HepG2 (cell line): ENCODE results near the gene RABEP2. TPM values are rescaled to one million over a fixed set of nuclear protein-coding genes. Genes with fewer than 3 reads are reported as not detected.

Source experiments
- ATAC-seq: fragments of 200-7000 bp; cut with Tn5 transposase; 3 replicates; pipeline ENCODE4 v1.9.1; 2020; ENCODE audit warnings: mild to moderate bottlenecking, moderate library complexity
- BruUV-seq: library from RNA; stranded (reverse); fragments of 400-500 nt; replicated peaks from 2 replicates; lab custom pipeline; 2021; lab: Mats Ljungman, UMichigan
- CTCF ChIA-PET: fragments of 300-600 bp; formaldehyde crosslinking; extraction: SDS; loops from one replicate; lab custom pipeline; 2021; ENCODE audit warnings: low total read pairs, inconsistent platforms, low intra/inter-chr PET ratio; lab: Yijun Ruan, JAX
- POLR2A ChIA-PET: fragments of 350-600 bp; sonication (Branson Sonifier 250); formaldehyde crosslinking; loops from one replicate; lab custom pipeline; 2020; ENCODE audit warnings: antibody characterized with exemption, inconsistent platforms; lab: Yijun Ruan, JAX
- DNase-seq: peaks from one replicate; pipeline ENCODE4 v3.0.0-alpha.2; 2015; ENCODE audit warnings: low spot score
- FAIRE-seq: peaks from 3 replicates; lab custom pipeline; 2011; peaks lifted over from hg19 to GRCh38; lab: Jason Lieb, UNC
- H2AFZ ChIP-seq: one replicate; pipeline ENCODE4 v1.6.1; 2011; ENCODE audit warnings: low read length, inconsistent platforms
- H3K27ac ChIP-seq: fragments of 300-600 bp; 3 replicates; pipeline ENCODE4 v1.8.0; 2011; ENCODE audit warnings: mixed run types, mild to moderate bottlenecking, mixed read lengths, low read length, inconsistent platforms; ENCODE audit not compliant: insufficient read depth; ENCODE audit errors: extremely low read length
- H3K27me3 ChIP-seq, 2 experiments: fragments of 200-600 bp in 1 of 2; 2 replicates in 1 of 2; 3 replicates in 1 of 2; pipeline versions ENCODE4 v1.6.0 to v1.8.0; 2011; ENCODE audit warnings: low read length in 2 of 2, mild to moderate bottlenecking in 2 of 2, moderate library complexity in 2 of 2, inconsistent platforms in 1 of 2; ENCODE audit not compliant: insufficient read depth in 2 of 2, control insufficient read depth in 1 of 2
- H3K36me3 ChIP-seq, 2 experiments: fragments of 200-600 bp in 1 of 2; replicated peaks in 1 of 2; 2 replicates in 1 of 2; 3 replicates in 1 of 2; pipeline versions ENCODE4 v1.5.1 to v1.8.0; 2011; ENCODE audit warnings: low read length in 2 of 2, inconsistent platforms in 1 of 2; ENCODE audit not compliant: insufficient read depth in 2 of 2, control insufficient read depth in 1 of 2
- H3K4me1 ChIP-seq: 2 replicates; pipeline ENCODE4 v1.5.1; 2012; ENCODE audit warnings: low read length, inconsistent platforms; ENCODE audit not compliant: insufficient read depth
- H3K4me2 ChIP-seq: 2 replicates; pipeline ENCODE4 v1.6.0; 2011; ENCODE audit warnings: low read depth, low read length, inconsistent platforms
- H3K4me3 ChIP-seq, 3 experiments: fragments of 200-600 bp in 1 of 3; sonication (generic), shearing (Covaris generic) in 1 of 3; replicated peaks in 1 of 3; 2 replicates each; pipeline ENCODE4 v1.5.1; 2011 to 2016; ENCODE audit warnings: low read length in 3 of 3, inconsistent platforms in 2 of 3, low read depth in 2 of 3, mild to moderate bottlenecking in 2 of 3, control low read depth in 1 of 3, mixed read lengths in 1 of 3; ENCODE audit not compliant: insufficient read depth in 1 of 3
- H3K79me2 ChIP-seq: one replicate; pipeline ENCODE4 v1.6.1; 2011; ENCODE audit warnings: low read length, inconsistent platforms; ENCODE audit not compliant: insufficient read depth
- H3K9ac ChIP-seq: 2 replicates; pipeline ENCODE4 v1.6.0; 2011; ENCODE audit warnings: mild to moderate bottlenecking, low read depth, low read length, inconsistent platforms; ENCODE audit not compliant: insufficient read depth
- H3K9me3 ChIP-seq: 2 replicates; pipeline ENCODE4 v1.5.1; 2012; ENCODE audit warnings: mild to moderate bottlenecking, low read length
- H4K20me1 ChIP-seq: 2 replicates; pipeline ENCODE4 v1.6.0; 2011; ENCODE audit warnings: inconsistent platforms, mild to moderate bottlenecking, low read length, moderate library complexity; ENCODE audit not compliant: insufficient read depth
- RARA ChIP-seq: IDR thresholded peaks from 2 replicates; pipeline ENCODE4 v1.6.1; 2016; ENCODE audit warnings: missing genetic modification reagents, missing compliant biosample characterization
- SIN3B ChIP-seq: fragments of 150-350 bp; IDR thresholded peaks from 2 replicates; pipeline ENCODE4 v1.6.1; 2014; ENCODE audit warnings: low read length
- STAT6 ChIP-seq: sonication (generic); formaldehyde crosslinking; IDR thresholded peaks from 2 replicates; pipeline ENCODE4 v1.4.0; 2020; ENCODE audit warnings: missing genetic modification reagents, mild to moderate bottlenecking, borderline replicate concordance
- ZNF282 ChIP-seq: fragments of 450-650 bp; IDR thresholded peaks from 2 replicates; pipeline ENCODE4 v1.6.1; 2018; ENCODE audit not compliant: partially characterized antibody
- ZNF343 ChIP-seq: sonication (generic); formaldehyde crosslinking; IDR thresholded peaks from 2 replicates; pipeline ENCODE4 v1.4.0; 2020; ENCODE audit warnings: mild to moderate bottlenecking, missing genetic modification reagents
- ZNF567 ChIP-seq: sonication (generic); formaldehyde crosslinking; IDR thresholded peaks from 2 replicates; pipeline ENCODE4 v1.8.1; 2023; ENCODE audit warnings: mild to moderate bottlenecking, missing genetic modification reagents, borderline replicate concordance
- ZNF749 ChIP-seq: sonication (generic); formaldehyde crosslinking; IDR thresholded peaks from 2 replicates; pipeline ENCODE4 v1.8.0; 2022; ENCODE audit warnings: mild to moderate bottlenecking, missing genetic modification reagents, moderate library complexity, borderline replicate concordance
- ZNF770 ChIP-seq: sonication (generic); formaldehyde crosslinking; IDR thresholded peaks from 2 replicates; pipeline ENCODE4 v1.5.0; 2020; ENCODE audit warnings: mild to moderate bottlenecking, missing genetic modification reagents
- WGBS: methylation state at CpG from one replicate; pipeline ENCODE4 v1.1.6; 2017; ENCODE audit warnings: low lambda C conversion rate; 5-methylcytosine and 5-hydroxymethylcytosine counted together
- in situ Hi-C: cut with HindIII; loops from 2 replicates; pipeline ENCODE4 v1.10.0; 2017; ENCODE audit warnings: low pct_unique_long_range_greater_than_20kb; ENCODE audit not compliant: extremely low pct_ligation_motif_present
- intact Hi-C: fragments of 100-400 bp; cut with micrococcal nuclease; formaldehyde crosslinking; loops from one replicate; pipeline ENCODE4 v1.10.0; 2022; ENCODE audit not compliant: unreplicated experiment
- polyA plus RNA-seq, 8 experiments: library from polyadenylated mRNA; depleted of rRNA in 3 of 8; stranded (reverse) in 7 of 8; unstranded in 1 of 8; fragments of >200 nt; fragmentation: Illumina TruSeq in 4 of 8; extraction: Trizol in 4 of 8; gene quantifications; 2 replicates each; pipeline versions ENCODE4 v1.2.1 to v1.2.3, GENCODE V29; 2011 to 2016; ENCODE audit warnings: low read depth in 4 of 8, missing spikeins in 1 of 8, mixed read lengths in 1 of 8; ENCODE audit not compliant: insufficient read depth in 1 of 8
- total RNA-seq, 5 experiments: library from RNA; depleted of rRNA; stranded (reverse); fragments of >200 nt; fragmentation: Illumina TruSeq; extraction: Trizol; gene quantifications; 2 replicates each; pipeline ENCODE4 v1.2.3, GENCODE V29; 2016; ENCODE audit warnings: low read depth in 1 of 5
- TF ChIP-seq, protein P1 (sequence below): IDR thresholded peaks from 2 replicates; pipeline ENCODE4 v1.4.0; 2020; ENCODE audit warnings: mild to moderate bottlenecking, missing genetic modification reagents
- TF ChIP-seq, protein P2 (sequence below): sonication (generic); formaldehyde crosslinking; IDR thresholded peaks from 2 replicates; pipeline ENCODE4 v1.4.0; 2020; ENCODE audit warnings: missing genetic modification reagents, borderline replicate concordance

RABEP2 gene
- total and polyA plus RNA-seq, 2 of the 13 experiments (the other 11 are each of a cell fraction or from before 2014, with no cell fraction given): 10.8 to 18.4 TPM

GRCh38 chr16:28938721-28939120, 13.7 kb upstream of the RABEP2 start (continued):
- TF ChIP-seq, protein P1, sequence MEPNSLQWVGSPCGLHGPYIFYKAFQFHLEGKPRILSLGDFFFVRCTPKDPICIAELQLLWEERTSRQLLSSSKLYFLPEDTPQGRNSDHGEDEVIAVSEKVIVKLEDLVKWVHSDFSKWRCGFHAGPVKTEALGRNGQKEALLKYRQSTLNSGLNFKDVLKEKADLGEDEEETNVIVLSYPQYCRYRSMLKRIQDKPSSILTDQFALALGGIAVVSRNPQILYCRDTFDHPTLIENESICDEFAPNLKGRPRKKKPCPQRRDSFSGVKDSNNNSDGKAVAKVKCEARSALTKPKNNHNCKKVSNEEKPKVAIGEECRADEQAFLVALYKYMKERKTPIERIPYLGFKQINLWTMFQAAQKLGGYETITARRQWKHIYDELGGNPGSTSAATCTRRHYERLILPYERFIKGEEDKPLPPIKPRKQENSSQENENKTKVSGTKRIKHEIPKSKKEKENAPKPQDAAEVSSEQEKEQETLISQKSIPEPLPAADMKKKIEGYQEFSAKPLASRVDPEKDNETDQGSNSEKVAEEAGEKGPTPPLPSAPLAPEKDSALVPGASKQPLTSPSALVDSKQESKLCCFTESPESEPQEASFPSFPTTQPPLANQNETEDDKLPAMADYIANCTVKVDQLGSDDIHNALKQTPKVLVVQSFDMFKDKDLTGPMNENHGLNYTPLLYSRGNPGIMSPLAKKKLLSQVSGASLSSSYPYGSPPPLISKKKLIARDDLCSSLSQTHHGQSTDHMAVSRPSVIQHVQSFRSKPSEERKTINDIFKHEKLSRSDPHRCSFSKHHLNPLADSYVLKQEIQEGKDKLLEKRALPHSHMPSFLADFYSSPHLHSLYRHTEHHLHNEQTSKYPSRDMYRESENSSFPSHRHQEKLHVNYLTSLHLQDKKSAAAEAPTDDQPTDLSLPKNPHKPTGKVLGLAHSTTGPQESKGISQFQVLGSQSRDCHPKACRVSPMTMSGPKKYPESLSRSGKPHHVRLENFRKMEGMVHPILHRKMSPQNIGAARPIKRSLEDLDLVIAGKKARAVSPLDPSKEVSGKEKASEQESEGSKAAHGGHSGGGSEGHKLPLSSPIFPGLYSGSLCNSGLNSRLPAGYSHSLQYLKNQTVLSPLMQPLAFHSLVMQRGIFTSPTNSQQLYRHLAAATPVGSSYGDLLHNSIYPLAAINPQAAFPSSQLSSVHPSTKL (CRISPR knock-in tag): no peak
- TF ChIP-seq STAT6 (CRISPR knock-in tag): no peak

DNA sequence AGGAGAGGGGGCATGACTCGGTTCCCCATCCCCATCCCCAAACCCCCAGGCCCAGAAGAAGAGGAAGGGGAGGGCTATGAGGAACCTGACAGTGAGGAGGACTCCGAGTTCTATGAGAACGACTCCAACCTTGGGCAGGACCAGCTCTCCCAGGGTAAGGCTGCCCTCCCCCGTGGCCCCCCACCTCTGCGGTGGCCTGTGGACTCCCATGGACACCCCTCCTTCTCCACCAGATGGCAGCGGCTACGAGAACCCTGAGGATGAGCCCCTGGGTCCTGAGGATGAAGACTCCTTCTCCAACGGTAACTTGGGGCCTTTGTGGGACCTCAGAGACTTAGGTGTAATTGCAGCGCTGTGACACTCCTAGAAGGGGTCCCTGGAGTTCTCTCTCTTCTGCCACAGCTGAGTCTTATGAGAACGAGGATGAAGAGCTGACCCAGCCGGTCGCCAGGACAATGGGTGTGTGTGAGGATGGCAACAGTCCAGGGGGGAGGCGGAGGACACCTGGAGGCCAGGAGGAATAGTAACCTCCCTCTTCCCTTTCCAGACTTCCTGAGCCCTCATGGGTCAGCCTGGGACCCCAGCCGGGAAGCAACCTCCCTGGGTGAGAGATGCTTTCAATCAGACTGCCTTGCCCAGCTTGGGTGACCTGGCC, 12.3 kb upstream of the RABEP2 start:
- H3K4me1 ChIP-seq: peaks cover 54% of the 10 kb centered on the region
- H2AFZ ChIP-seq: no peak overlapping the region
- in situ Hi-C loops (loop anchor here (5.0 kb wide), 1 partner anchor 70 kb away; no protein-coding TSS in a partner anchor), intact Hi-C loops (loop anchor here (2.0 to 5.0 kb wide), 2 partner anchors 15 to 115 kb away; partner anchors contain the start of gene ATXN2L)
- no peaks in the 10 kb centered on the region for H4K20me1 ChIP-seq
- H3K9ac ChIP-seq: no peak overlapping the region
- 56% methylated on average over 6 of the region's 14 CpGs for WGBS
- no peaks in the 10 kb centered on the region for H3K27me3 ChIP-seq
- H3K4me2 ChIP-seq: peak overlapping the region; percentile 59
- peak overlapping the region in 1 of 3 experiments; percentile 69; a peak in 1 of 6 replicates for H3K4me3 ChIP-seq
- no peaks in the 10 kb centered on the region for H3K9me3 ChIP-seq
- ATAC-seq (peak; percentile 37), DNase-seq (no peak), FAIRE-seq (no peak)
- H3K36me3 ChIP-seq: no peaks in the 10 kb centered on the region
- ChIA-PET POLR2A (interaction anchor here (1.0 to 4.9 kb wide), 5 partner anchors 13 to 114 kb away, joined by 4 to 60 read pairs (median 15); partner anchors contain the start of genes ATXN2L, RABEP2 and SH2B1), CTCF (interaction anchor here (1.7 kb wide), 1 partner anchor 8 kb away, joined by 7 read pairs; no protein-coding TSS in a partner anchor)
- H3K79me2 ChIP-seq: no peaks in the 10 kb centered on the region
- H3K27ac ChIP-seq: no peak overlapping the region
- no TSS peak for BruUV-seq
- TF ChIP-seq RARA (CRISPR knock-in tag): peak; percentile 74; the same call in 1 of the 2 replicates
- TF ChIP-seq ZNF770 (CRISPR knock-in tag): 0 out of 2 replicates have a peak, but pooled peaks have one; percentile 31
- TF ChIP-seq SIN3B: no peak
- TF ChIP-seq, protein P2, sequence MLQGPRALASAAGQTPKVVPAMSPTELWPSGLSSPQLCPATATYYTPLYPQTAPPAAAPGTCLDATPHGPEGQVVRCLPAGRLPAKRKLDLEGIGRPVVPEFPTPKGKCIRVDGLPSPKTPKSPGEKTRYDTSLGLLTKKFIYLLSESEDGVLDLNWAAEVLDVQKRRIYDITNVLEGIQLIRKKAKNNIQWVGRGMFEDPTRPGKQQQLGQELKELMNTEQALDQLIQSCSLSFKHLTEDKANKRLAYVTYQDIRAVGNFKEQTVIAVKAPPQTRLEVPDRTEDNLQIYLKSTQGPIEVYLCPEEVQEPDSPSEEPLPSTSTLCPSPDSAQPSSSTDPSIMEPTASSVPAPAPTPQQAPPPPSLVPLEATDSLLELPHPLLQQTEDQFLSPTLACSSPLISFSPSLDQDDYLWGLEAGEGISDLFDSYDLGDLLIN (CRISPR knock-in tag): no peak
- TF ChIP-seq ZNF282: no peak
- TF ChIP-seq ZNF749 (CRISPR knock-in tag): no peak
- TF ChIP-seq ZNF567: 0 out of 2 replicates have a peak, but pooled peaks have one; percentile 29
- TF ChIP-seq ZNF343: no peak
